Hepatocyte (in vitro differentiated cells): ENCODE results near the gene RB1.

Experiments
- CTCF ChIP-seq: fragments of 200-600 bp; sonication (generic); IDR thresholded peaks from 2 replicates; pipeline ENCODE4 v1.5.1; 2016; ENCODE audit warnings: antibody characterized with exemption, mild to moderate bottlenecking; ENCODE audit not compliant: poor library complexity
- EZH2 ChIP-seq: fragments of 200-600 bp; sonication (generic); IDR thresholded peaks from 2 replicates; pipeline ENCODE4 v1.6.1; 2016; ENCODE audit warnings: antibody characterized with exemption, mild to moderate bottlenecking, borderline replicate concordance
- EZH2phosphoT487 ChIP-seq: fragments of 200-600 bp; sonication (generic); IDR thresholded peaks from one replicate; pipeline ENCODE4 v1.6.1; 2018; ENCODE audit warnings: antibody characterized with exemption, mild to moderate bottlenecking, low read depth, moderate library complexity; ENCODE audit not compliant: unreplicated experiment, severe bottlenecking

- TF ChIP-seq EZH2phosphoT487 (no peak), CTCF (no peak), EZH2 (no peak)
These were observed 191.3 kb downstream of the RB1 start for GRCh38 chr13:48494874-48495273.
